HepG2 (cell line): ENCODE data around the gene RASSF6. TPM values are rescaled to one million over a fixed set of nuclear protein-coding genes. Genes with fewer than 3 reads are reported as not detected.

Experiments
- HIC2 ChIP-seq: sonication (generic); formaldehyde crosslinking; IDR thresholded peaks from 2 replicates; pipeline ENCODE4 v1.9.0; 2022; ENCODE audit warnings: low read depth, missing genetic modification reagents
- MEIS1 ChIP-seq: sonication (generic); formaldehyde crosslinking; IDR thresholded peaks from 2 replicates; pipeline ENCODE4 v1.9.0; 2021; ENCODE audit warnings: mild to moderate bottlenecking, missing genetic modification reagents, moderate library complexity, borderline replicate concordance
- MYNN ChIP-seq: sonication (generic); formaldehyde crosslinking; IDR thresholded peaks from 2 replicates; pipeline ENCODE4 v1.4.0; 2020; ENCODE audit warnings: mild to moderate bottlenecking, low read depth, missing genetic modification reagents
- NCOR1 ChIP-seq: fragments of 200-600 bp; sonication (generic); IDR thresholded peaks from 2 replicates; pipeline ENCODE4 v1.7.0; 2017; ENCODE audit warnings: antibody characterized with exemption, low read length, borderline replicate concordance
- PAXIP1 ChIP-seq: sonication (generic); formaldehyde crosslinking; conservative IDR thresholded peaks from 2 replicates; pipeline ENCODE4 v1.4.0; 2020; ENCODE audit warnings: mild to moderate bottlenecking, missing genetic modification reagents, moderate library complexity
- POLR2G ChIP-seq: fragments of 200-400 bp; formaldehyde crosslinking; IDR thresholded peaks from 2 replicates; pipeline ENCODE4 v1.6.1; 2018; ENCODE audit warnings: mild to moderate bottlenecking, low read depth, low read length, moderate library complexity
- SAP130 ChIP-seq: IDR thresholded peaks from 2 replicates; pipeline ENCODE4 v1.6.1; 2016; ENCODE audit warnings: low read depth
- SSRP1 ChIP-seq: IDR thresholded peaks from 2 replicates; pipeline ENCODE4 v1.6.1; 2016; ENCODE audit warnings: control low read depth
- STAT5B ChIP-seq: sonication (generic); formaldehyde crosslinking; IDR thresholded peaks from 2 replicates; pipeline ENCODE4 v1.4.0; 2020; ENCODE audit warnings: missing genetic modification reagents
- YY1 ChIP-seq: IDR thresholded peaks from 2 replicates; pipeline ENCODE4 v1.6.1; 2011; ENCODE audit warnings: low read length, low read depth, moderate library complexity, mild to moderate bottlenecking; ENCODE audit not compliant: insufficient read depth, insufficient replicate concordance
- ZNF121 ChIP-seq: sonication (generic); formaldehyde crosslinking; IDR thresholded peaks from 2 replicates; pipeline ENCODE4 v1.5.0; 2020; ENCODE audit warnings: mild to moderate bottlenecking, missing genetic modification reagents
- ZNF503 ChIP-seq: sonication (generic); formaldehyde crosslinking; IDR thresholded peaks from 2 replicates; pipeline ENCODE4 v1.4.0; 2020; ENCODE audit warnings: missing genetic modification reagents
- ZNF549 ChIP-seq: sonication (generic); formaldehyde crosslinking; IDR thresholded peaks from 2 replicates; pipeline ENCODE4 v1.5.0; 2020; ENCODE audit warnings: missing genetic modification reagents
- ZNF577 ChIP-seq: sonication (generic); formaldehyde crosslinking; IDR thresholded peaks from 2 replicates; pipeline ENCODE4 v1.4.0; 2020; ENCODE audit warnings: mild to moderate bottlenecking, low read depth, missing genetic modification reagents, borderline replicate concordance
- ZNF598 ChIP-seq: sonication (generic); formaldehyde crosslinking; IDR thresholded peaks from 2 replicates; pipeline ENCODE4 v1.5.1; 2020; ENCODE audit warnings: mild to moderate bottlenecking, missing genetic modification reagents, borderline replicate concordance
- ZNF772 ChIP-seq: sonication (generic); formaldehyde crosslinking; IDR thresholded peaks from 2 replicates; pipeline ENCODE4 v1.5.0; 2020; ENCODE audit warnings: mild to moderate bottlenecking, missing genetic modification reagents
- ZNF792 ChIP-seq: IDR thresholded peaks from 2 replicates; pipeline ENCODE4 v1.6.1; 2016
- ZSCAN30 ChIP-seq: sonication (generic); formaldehyde crosslinking; IDR thresholded peaks from 2 replicates; pipeline ENCODE4 v1.5.0; 2020; ENCODE audit warnings: mild to moderate bottlenecking, missing genetic modification reagents
- polyA plus RNA-seq, 8 experiments: library from polyadenylated mRNA; depleted of rRNA in 3 of 8; stranded (reverse) in 7 of 8; unstranded in 1 of 8; fragments of >200 nt; fragmentation: Illumina TruSeq in 4 of 8; extraction: Trizol in 4 of 8; gene quantifications; 2 replicates each; pipeline versions ENCODE4 v1.2.1 to v1.2.3, GENCODE V29; 2011 to 2016; ENCODE audit warnings: low read depth in 4 of 8, missing spikeins in 1 of 8, mixed read lengths in 1 of 8; ENCODE audit not compliant: insufficient read depth in 1 of 8
- total RNA-seq, 5 experiments: library from RNA; depleted of rRNA; stranded (reverse); fragments of >200 nt; fragmentation: Illumina TruSeq; extraction: Trizol; gene quantifications; 2 replicates each; pipeline ENCODE4 v1.2.3, GENCODE V29; 2016; ENCODE audit warnings: low read depth in 1 of 5

RASSF6 gene
- total and polyA plus RNA-seq, 2 of the 13 experiments (the other 11 are each of a cell fraction or from before 2014, with no cell fraction given) = 0.03 to 0.11 TPM

GRCh38 chr4:73599182-73599581, 21.1 kb downstream of the RASSF6 start (continued):
- TF ChIP-seq PAXIP1 (CRISPR knock-in tag) (peak; percentile 78), MEIS1 (CRISPR knock-in tag) (no peak), NCOR1 (peak; percentile 86; the same call in 1 of the 2 replicates), SAP130 (CRISPR knock-in tag) (peak; percentile 67), ZNF549 (no peak), STAT5B (CRISPR knock-in tag) (0 out of 2 replicates have a peak, but pooled peaks have one; percentile 25), ZSCAN30 (CRISPR knock-in tag) (no peak), SSRP1 (CRISPR knock-in tag) (no peak), ZNF598 (CRISPR knock-in tag) (no peak), ZNF503 (peak; percentile 49; the same call in 1 of the 2 replicates), ZNF792 (CRISPR knock-in tag) (peak; percentile 77; the same call in 1 of the 2 replicates), MYNN (no peak), ZNF772 (CRISPR knock-in tag) (0 out of 2 replicates have a peak, but pooled peaks have one; percentile 24), POLR2G (peak; percentile 71), HIC2 (no peak), ZNF121 (peak; percentile 87), ZNF577 (CRISPR knock-in tag) (no peak), YY1 (no peak)
